ENCODE results near the gene NATD1.

NATD1 gene

DNA sequence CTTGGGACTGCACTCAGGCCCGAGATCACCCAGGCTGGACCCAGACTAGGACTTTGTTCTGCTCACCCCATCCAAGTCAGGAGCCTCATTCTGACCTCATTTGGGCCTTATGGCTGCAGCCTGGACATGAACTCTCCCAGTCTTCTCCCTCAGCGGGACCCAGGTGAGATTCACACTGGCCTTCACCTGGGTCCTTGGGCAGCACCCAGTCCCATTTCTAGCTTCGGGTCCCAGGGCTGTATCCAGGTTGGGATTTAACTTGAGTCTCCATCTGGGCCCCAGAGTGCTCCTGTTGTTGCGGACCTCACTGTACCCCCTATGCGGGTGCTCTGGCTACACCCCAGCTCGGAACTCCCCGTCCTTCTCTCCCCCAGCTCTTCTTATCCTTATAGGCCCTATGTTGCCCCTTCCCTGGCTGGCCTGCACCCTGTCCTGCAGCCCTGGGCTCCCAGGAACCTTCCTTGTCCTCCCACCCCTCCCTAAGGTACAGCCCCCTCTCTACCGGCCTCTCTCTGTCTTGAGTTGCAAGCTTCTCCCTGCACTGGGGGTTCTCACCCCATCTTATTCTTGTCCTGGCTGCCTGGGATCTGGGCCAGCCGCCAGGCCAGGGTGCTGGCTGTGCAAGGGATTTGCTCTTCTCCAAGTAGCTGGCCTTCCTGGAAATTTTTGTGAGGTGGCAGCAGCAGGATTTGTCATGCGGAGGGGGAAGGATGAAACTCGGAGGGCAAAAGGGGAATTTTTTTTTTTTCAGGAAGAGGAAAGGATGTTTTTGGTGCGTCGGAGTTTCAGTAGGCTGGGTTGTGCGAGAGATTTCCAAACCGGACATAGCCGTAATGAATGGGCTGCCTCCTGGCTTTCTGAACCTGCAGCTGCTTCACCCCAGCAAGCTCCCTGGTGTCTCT is 32.2 kb upstream of the NATD1 start:
- TF ChIP-seq, protein P1, sequence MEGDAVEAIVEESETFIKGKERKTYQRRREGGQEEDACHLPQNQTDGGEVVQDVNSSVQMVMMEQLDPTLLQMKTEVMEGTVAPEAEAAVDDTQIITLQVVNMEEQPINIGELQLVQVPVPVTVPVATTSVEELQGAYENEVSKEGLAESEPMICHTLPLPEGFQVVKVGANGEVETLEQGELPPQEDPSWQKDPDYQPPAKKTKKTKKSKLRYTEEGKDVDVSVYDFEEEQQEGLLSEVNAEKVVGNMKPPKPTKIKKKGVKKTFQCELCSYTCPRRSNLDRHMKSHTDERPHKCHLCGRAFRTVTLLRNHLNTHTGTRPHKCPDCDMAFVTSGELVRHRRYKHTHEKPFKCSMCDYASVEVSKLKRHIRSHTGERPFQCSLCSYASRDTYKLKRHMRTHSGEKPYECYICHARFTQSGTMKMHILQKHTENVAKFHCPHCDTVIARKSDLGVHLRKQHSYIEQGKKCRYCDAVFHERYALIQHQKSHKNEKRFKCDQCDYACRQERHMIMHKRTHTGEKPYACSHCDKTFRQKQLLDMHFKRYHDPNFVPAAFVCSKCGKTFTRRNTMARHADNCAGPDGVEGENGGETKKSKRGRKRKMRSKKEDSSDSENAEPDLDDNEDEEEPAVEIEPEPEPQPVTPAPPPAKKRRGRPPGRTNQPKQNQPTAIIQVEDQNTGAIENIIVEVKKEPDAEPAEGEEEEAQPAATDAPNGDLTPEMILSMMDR (IDR thresholded peaks at IDR 0.05; ENCODE audit: insufficient read depth, low read depth, low read length, missing control alignments) = no peak
- H3K4me3 ChIP-seq (ENCODE audit: low read depth, low read length) = peak overlapping the region; percentile 89
- peak; percentile 41 for DNase-seq (ENCODE audit: low read depth)

DNA sequence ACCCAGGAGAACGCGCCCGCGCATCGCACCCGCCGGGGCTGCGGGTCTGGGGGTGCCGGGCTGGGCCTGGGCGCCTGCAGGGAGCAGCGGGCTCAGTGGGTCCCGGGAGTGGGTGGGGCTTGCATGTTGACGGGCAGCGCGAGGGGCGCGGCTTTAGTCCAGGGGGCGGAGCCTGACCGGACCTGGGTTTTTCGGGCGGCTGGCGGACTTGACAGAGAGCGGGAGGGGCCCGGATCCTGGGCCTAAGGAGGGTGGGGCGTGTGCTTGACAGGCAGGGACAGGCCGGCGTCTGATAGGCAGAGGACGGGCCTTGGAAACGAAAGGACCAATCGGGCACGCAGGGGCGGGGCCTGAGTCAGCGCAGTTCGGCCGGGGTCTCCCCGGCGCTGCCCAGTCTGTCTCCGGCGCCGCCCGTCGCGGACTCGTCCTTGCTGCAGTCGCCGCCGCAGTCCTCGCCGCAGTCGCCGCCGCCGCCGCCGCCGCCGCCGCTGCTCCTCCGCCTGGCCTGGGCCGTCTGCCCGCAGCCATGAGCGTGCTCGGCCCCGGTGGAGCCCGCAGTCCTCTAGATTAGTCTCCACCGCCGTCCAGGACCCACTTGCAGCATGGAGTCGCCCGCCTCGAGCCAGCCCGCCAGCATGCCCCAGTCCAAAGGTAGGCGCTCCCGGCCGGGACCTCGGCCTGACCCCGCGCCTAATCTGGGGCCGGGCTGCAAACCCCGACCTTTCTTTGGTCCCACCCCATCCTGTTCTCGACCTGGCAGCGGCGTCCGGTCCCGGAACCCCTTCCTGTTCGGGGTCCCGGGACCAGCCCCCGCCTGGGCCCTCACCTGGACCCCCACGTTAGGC is 31.3 kb upstream of the NATD1 start, which contains the start of gene MAP2K3:
MAP2K3 (plus strand) TSS at position 393 of the 845 bp plus-strand sequence; CDS start at position 603, 210 bp downstream.
- TF ChIP-seq, protein P1 (IDR thresholded peaks at IDR 0.05; ENCODE audit: insufficient read depth, low read depth, low read length, missing control alignments) = no peak
- peak within 1 kb of the TSS; percentile 89 for H3K4me3 ChIP-seq (ENCODE audit: low read depth, low read length)
- DNase-seq (ENCODE audit: low read depth) = peak; percentile 99

DNA sequence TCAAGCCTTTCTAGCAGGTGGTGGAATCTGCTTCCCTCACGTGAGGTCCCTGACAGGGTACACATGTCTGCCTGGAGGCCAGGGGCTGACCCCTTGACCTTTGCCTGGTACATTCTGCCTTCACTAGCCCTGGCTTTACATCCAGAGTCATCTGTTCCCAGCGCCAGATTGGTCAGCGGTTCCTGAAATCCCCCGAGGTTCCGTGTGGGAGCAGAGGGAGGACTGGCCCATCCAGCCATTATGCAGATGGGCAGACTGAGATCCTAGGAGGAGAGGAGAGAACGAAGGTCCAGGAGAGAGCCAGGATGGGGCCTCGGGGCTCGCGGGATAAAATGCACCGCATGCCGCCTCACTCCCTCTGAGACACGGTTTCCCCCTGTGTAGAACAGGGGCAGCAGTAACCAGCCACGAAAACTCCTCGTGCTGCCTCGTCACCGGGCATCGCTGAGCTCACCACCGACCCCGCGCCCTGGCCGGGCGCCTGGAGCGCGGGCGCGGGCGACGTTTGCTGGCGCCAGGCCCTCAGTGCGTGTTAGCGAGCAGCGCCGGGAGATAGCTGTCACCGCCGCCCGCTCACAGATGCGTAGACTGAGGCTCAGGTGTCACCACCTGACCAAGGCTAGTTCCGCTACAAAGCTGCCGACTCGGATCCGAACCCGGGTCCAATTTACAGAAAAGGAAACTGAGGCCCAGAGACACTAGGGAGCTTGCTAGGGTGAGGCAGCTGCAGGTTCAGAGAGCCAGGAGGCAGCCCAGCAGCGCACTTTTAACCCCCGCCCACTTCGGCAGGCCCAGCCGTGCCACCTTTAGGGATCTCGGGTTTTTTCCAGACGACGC is 30.5 kb upstream of the NATD1 start:
- no peak for DNase-seq (ENCODE audit: low read depth)
- peak overlapping the region; percentile 89 for H3K4me3 ChIP-seq (ENCODE audit: low read depth, low read length)
- TF ChIP-seq, protein P1 (IDR thresholded peaks at IDR 0.05; ENCODE audit: insufficient read depth, low read depth, low read length, missing control alignments) = no peak

DNA sequence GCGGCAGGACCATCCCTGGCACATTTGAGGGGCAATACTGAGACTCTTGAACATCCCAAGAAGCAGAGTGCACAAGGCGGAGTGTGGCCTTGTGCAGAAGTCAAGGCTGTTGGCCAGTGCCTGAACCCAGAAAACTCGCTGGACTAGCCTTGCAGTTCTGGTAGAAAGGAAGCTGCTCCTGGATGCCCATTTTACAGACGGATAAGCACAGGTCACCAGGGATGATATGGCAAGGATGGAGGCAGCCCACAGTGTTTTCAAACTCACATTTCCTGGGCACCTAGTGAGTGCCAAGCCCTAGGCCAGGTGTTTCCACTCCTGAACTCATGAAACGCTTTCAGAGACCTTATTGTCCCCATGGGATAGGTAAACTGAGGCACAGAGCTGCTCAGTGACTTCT is 29.6 kb upstream of the NATD1 start:
- H3K4me3 ChIP-seq (ENCODE audit: low read depth, low read length) = no peak overlapping the region
- TF ChIP-seq, protein P1 (IDR thresholded peaks at IDR 0.05; ENCODE audit: insufficient read depth, low read depth, low read length, missing control alignments) = no peak
- DNase-seq (ENCODE audit: low read depth) = no peak

DNA sequence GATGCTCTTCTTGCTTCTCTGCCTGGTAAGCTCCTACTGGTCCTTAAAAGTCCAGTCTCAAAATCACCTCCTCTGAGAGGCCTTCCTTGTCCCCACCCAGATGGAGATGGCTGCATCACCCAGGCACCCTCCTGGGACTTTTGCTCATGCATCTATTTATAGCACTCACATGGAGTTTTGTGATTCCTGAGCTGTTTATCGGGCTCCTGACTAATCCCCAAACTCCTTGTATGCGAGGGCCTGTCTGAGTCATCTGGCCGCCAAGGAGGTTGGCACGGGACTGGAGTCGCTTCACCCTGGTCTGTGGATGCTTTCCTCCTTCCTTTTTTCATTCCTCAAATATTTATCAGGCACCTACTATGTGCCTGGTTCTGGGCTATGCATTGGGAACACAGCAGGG is 29.0 kb upstream of the NATD1 start:
- TF ChIP-seq, protein P1 (IDR thresholded peaks at IDR 0.05; ENCODE audit: insufficient read depth, low read depth, low read length, missing control alignments) = no peak
- DNase-seq (ENCODE audit: low read depth) = no peak
- H3K4me3 ChIP-seq (ENCODE audit: low read depth, low read length) = no peak overlapping the region

DNA sequence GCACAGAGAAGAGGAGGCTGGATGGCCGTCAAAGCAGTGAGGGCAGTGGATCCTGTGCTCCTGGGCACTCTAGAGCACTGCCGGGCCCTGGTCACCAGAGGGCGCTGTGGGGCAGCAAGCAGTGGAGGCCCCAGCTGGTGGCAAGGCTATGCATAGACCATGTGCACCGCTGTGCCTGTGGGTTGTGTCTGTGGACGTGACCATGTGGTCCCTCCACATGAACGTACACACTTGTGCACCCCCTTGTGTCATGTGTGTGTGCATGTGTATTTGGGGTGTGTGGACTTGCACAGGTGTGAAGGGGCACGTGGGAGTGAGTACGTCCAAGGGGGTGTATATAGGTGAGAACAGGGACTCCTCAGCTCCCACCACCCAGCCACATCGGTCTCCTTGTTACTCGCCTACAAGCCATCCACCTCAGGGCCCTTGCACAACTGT is 26.9 kb upstream of the NATD1 start:
- TF ChIP-seq, protein P1 (IDR thresholded peaks at IDR 0.05; ENCODE audit: insufficient read depth, low read depth, low read length, missing control alignments) = peak; percentile 99
- H3K4me3 ChIP-seq (ENCODE audit: low read depth, low read length) = no peak overlapping the region
- DNase-seq (ENCODE audit: low read depth) = peak; percentile 85

Data from GM12865 (cell line).